HepG2 (cell line): ENCODE data around the gene PKM. TPM values are rescaled to one million over a fixed set of nuclear protein-coding genes. Genes with fewer than 3 reads are reported as not detected.

Experiments
- ATF5 ChIP-seq: sonication (generic); formaldehyde crosslinking; IDR thresholded peaks from 2 replicates; pipeline ENCODE4 v1.4.0; 2020; ENCODE audit warnings: mild to moderate bottlenecking, low read depth, missing genetic modification reagents
- BCLAF1 ChIP-seq: fragments of 450-650 bp; IDR thresholded peaks from 2 replicates; pipeline ENCODE4 v1.6.1; 2017; ENCODE audit warnings: mild to moderate bottlenecking
- CCDC6 ChIP-seq: sonication (generic); formaldehyde crosslinking; IDR thresholded peaks from 2 replicates; pipeline ENCODE4 v1.8.1; 2022; ENCODE audit warnings: mild to moderate bottlenecking, missing genetic modification reagents, moderate library complexity
- DMTF1 ChIP-seq: sonication (generic); formaldehyde crosslinking; IDR thresholded peaks from 2 replicates; pipeline ENCODE4 v1.4.0; 2020; ENCODE audit warnings: mild to moderate bottlenecking, missing genetic modification reagents
- EED ChIP-seq: sonication (generic); formaldehyde crosslinking; IDR thresholded peaks from 2 replicates; pipeline ENCODE4 v1.5.0; 2020; ENCODE audit warnings: mild to moderate bottlenecking, missing genetic modification reagents
- FOSL2 ChIP-seq: sonication (generic); formaldehyde crosslinking; IDR thresholded peaks from 2 replicates; pipeline ENCODE4 v1.4.0; 2020; ENCODE audit warnings: missing genetic modification reagents
- KDM4B ChIP-seq: sonication (generic); formaldehyde crosslinking; IDR thresholded peaks from 2 replicates; pipeline ENCODE4 v1.4.0; 2020; ENCODE audit warnings: missing genetic modification reagents
- PLSCR1 ChIP-seq: sonication (generic); formaldehyde crosslinking; IDR thresholded peaks from 2 replicates; pipeline ENCODE4 v1.5.0; 2020; ENCODE audit warnings: missing genetic modification reagents, mild to moderate bottlenecking, borderline replicate concordance
- RXRA ChIP-seq: sonication (generic); formaldehyde crosslinking; IDR thresholded peaks from 2 replicates; pipeline ENCODE4 v1.5.1; 2020; ENCODE audit warnings: missing genetic modification reagents
- SIX4 ChIP-seq: sonication (generic); formaldehyde crosslinking; IDR thresholded peaks from 2 replicates; pipeline ENCODE4 v1.4.0; 2020; ENCODE audit warnings: missing genetic modification reagents
- STAG1 ChIP-seq: sonication (generic); formaldehyde crosslinking; IDR thresholded peaks from 2 replicates; pipeline ENCODE4 v1.4.0; 2020; ENCODE audit warnings: missing genetic modification reagents
- ZBTB42 ChIP-seq: sonication (generic); formaldehyde crosslinking; IDR thresholded peaks from 2 replicates; pipeline ENCODE4 v1.5.0; 2020; ENCODE audit warnings: mild to moderate bottlenecking, missing genetic modification reagents
- ZNF318 ChIP-seq: sonication (generic); formaldehyde crosslinking; IDR thresholded peaks from 2 replicates; pipeline ENCODE4 v1.4.0; 2020; ENCODE audit warnings: mild to moderate bottlenecking, missing genetic modification reagents
- polyA plus RNA-seq, 8 experiments: library from polyadenylated mRNA; depleted of rRNA in 3 of 8; stranded (reverse) in 7 of 8; unstranded in 1 of 8; fragments of >200 nt; fragmentation: Illumina TruSeq in 4 of 8; extraction: Trizol in 4 of 8; gene quantifications; 2 replicates each; pipeline versions ENCODE4 v1.2.1 to v1.2.3, GENCODE V29; 2011 to 2016; ENCODE audit warnings: low read depth in 4 of 8, missing spikeins in 1 of 8, mixed read lengths in 1 of 8; ENCODE audit not compliant: insufficient read depth in 1 of 8
- total RNA-seq, 5 experiments: library from RNA; depleted of rRNA; stranded (reverse); fragments of >200 nt; fragmentation: Illumina TruSeq; extraction: Trizol; gene quantifications; 2 replicates each; pipeline ENCODE4 v1.2.3, GENCODE V29; 2016; ENCODE audit warnings: low read depth in 1 of 5

Gene PKM
- total and polyA plus RNA-seq, 2 of the 13 experiments (the other 11 are each of a cell fraction or from before 2014, with no cell fraction given), result 488 to 780 TPM

- TF ChIP-seq DMTF1 (CRISPR knock-in tag), result no peak
- 0 out of 2 replicates have a peak, but pooled peaks have one; percentile 33 for TF ChIP-seq KDM4B
- TF ChIP-seq RXRA (CRISPR knock-in tag), result peak; percentile 65
- peak; percentile 76 for TF ChIP-seq CCDC6
- TF ChIP-seq ZNF318 (CRISPR knock-in tag), result peak; percentile 22; the same call in 1 of the 2 replicates
- TF ChIP-seq ZBTB42 (CRISPR knock-in tag), result peak; percentile 78; the same call in 1 of the 2 replicates
- peak; percentile 49; the same call in 1 of the 2 replicates for TF ChIP-seq PLSCR1
- peak; percentile 61 for TF ChIP-seq FOSL2
- no peak for TF ChIP-seq STAG1 (CRISPR knock-in tag)
- no peak for TF ChIP-seq ATF5 (CRISPR knock-in tag)
- no peak; the same call in 1 of the 2 replicates for TF ChIP-seq EED (CRISPR knock-in tag)
- TF ChIP-seq BCLAF1, result no peak
- 0 out of 2 replicates have a peak, but pooled peaks have one; percentile 24 for TF ChIP-seq SIX4
Observed at GRCh38 chr15:72231066-72231832, at the start of gene PKM (continued).
